ENCODE results near the gene CASS4.

DNA sequence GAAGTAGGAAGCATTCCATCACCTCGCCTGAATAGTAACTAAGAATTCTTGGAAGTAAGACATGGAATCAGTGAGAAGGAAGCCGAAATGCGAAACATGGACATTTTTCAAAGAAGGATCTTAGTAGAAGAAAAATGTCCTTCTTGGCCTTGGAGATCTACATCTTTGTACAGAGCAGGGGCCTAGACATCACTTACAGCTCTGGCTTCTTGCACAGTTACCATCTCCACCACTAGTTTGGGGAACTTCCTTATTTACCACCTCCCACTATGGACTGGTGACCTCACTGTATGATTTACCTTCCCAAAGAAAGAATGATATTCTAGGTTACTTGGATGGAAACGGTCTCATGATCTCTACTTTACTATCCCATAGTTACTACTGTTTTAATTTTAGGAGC, 15.7 kb downstream of the CASS4 start:
- TF ChIP-seq ZNF263 (CRISPR knock-in tag; IDR thresholded peaks at IDR 0.05; ENCODE audit: low read depth) (no peak), NFYB (CRISPR knock-in tag; conservative IDR thresholded peaks at IDR 0.05; ENCODE audit: low read depth) (no peak), CTCF (IDR thresholded peaks at IDR 0.05) (no peak), TCF7 (CRISPR knock-in tag; IDR thresholded peaks at IDR 0.05; ENCODE audit: low read depth) (no peak), KAT7 (CRISPR knock-in tag; IDR thresholded peaks at IDR 0.05; ENCODE audit: borderline replicate concordance) (no peak), ESRRA (CRISPR knock-in tag; IDR thresholded peaks at IDR 0.05; ENCODE audit: borderline replicate concordance) (no peak), SOX15 (CRISPR knock-in tag; IDR thresholded peaks at IDR 0.05) (no peak), PREB (CRISPR knock-in tag; IDR thresholded peaks at IDR 0.05; ENCODE audit: borderline replicate concordance) (no peak)
- TF ChIP-seq, protein P1, sequence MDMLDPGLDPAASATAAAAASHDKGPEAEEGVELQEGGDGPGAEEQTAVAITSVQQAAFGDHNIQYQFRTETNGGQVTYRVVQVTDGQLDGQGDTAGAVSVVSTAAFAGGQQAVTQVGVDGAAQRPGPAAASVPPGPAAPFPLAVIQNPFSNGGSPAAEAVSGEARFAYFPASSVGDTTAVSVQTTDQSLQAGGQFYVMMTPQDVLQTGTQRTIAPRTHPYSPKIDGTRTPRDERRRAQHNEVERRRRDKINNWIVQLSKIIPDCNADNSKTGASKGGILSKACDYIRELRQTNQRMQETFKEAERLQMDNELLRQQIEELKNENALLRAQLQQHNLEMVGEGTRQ (CRISPR knock-in tag; IDR thresholded peaks at IDR 0.05), result no peak
